Progenitor cell of endocrine pancreas (in vitro differentiated cells): ENCODE results near the gene FBXL16. TPM values are rescaled to one million over a fixed set of nuclear protein-coding genes. Genes with fewer than 3 reads are reported as not detected.
A peak's percentile ranks its signal among the peaks of the same experiment; 100 is the strongest.

Experiments
- DNase-seq: peaks from one replicate; pipeline ENCODE4 v3.0.0; 2021; ENCODE audit warnings: low spot score; ENCODE audit not compliant: unreplicated experiment
- H3K27ac Mint-ChIP-seq: 2 replicates; pipeline ENCODE4 v1.8.0; 2021; ENCODE audit warnings: mild to moderate bottlenecking, moderate library complexity, mixed read lengths
- H3K27me3 Mint-ChIP-seq: 2 replicates; pipeline ENCODE4 v1.8.0; 2021; ENCODE audit warnings: mixed read lengths
- H3K36me3 Mint-ChIP-seq: 2 replicates; pipeline ENCODE4 v1.8.0; 2022; ENCODE audit warnings: mixed read lengths; ENCODE audit not compliant: insufficient read depth
- H3K4me1 Mint-ChIP-seq: 2 replicates; pipeline ENCODE4 v1.8.0; 2021; ENCODE audit warnings: low read depth, mixed read lengths
- H3K4me3 Mint-ChIP-seq: 2 replicates; pipeline ENCODE4 v1.8.0; 2021; ENCODE audit warnings: low read depth, mild to moderate bottlenecking, moderate library complexity, mixed read lengths
- H3K9me3 Mint-ChIP-seq: 2 replicates; pipeline ENCODE4 v1.8.0; 2021; ENCODE audit warnings: low read depth, mixed read lengths
- CTCF ChIP-seq: fragments of 200-600 bp; sonication (generic); IDR thresholded peaks from one replicate; pipeline ENCODE4 v1.5.0; 2021; ENCODE audit warnings: antibody characterized with exemption, mild to moderate bottlenecking; ENCODE audit not compliant: unreplicated experiment
- total RNA-seq: library from RNA; stranded (reverse); gene quantifications from 2 replicates; pipeline ENCODE4 v1.2.1, GENCODE V29; 2021

FBXL16 gene
- total RNA-seq, 1 donor from 2014 or later = 4.3 TPM

GRCh38 chr16:661184-661821 lies 44.3 kb downstream of the FBXL16 start:
- H3K36me3 Mint-ChIP-seq = peaks cover 1% of the 10 kb centered on the region
- no peak overlapping the region for H3K4me3 Mint-ChIP-seq
- H3K27me3 Mint-ChIP-seq = no peaks in the 10 kb centered on the region
- TF ChIP-seq CTCF = no peak
- H3K27ac Mint-ChIP-seq = peak overlapping the region; percentile 69
- DNase-seq = no peak
- no peaks in the 10 kb centered on the region for H3K4me1 Mint-ChIP-seq
- no peaks in the 10 kb centered on the region for H3K9me3 Mint-ChIP-seq

- no peaks in the 10 kb centered on the region for H3K9me3 Mint-ChIP-seq
- H3K27ac Mint-ChIP-seq = no peak overlapping the region
- peaks cover 1% of the 10 kb centered on the region for H3K36me3 Mint-ChIP-seq
- H3K4me1 Mint-ChIP-seq = no peaks in the 10 kb centered on the region
- peak; percentile 51 for DNase-seq
- no peaks in the 10 kb centered on the region for H3K27me3 Mint-ChIP-seq
- TF ChIP-seq CTCF = peak; percentile 57
- no peak overlapping the region for H3K4me3 Mint-ChIP-seq
Measured at GRCh38 chr16:660459-661183, 45.0 kb downstream of the FBXL16 start.

DNA sequence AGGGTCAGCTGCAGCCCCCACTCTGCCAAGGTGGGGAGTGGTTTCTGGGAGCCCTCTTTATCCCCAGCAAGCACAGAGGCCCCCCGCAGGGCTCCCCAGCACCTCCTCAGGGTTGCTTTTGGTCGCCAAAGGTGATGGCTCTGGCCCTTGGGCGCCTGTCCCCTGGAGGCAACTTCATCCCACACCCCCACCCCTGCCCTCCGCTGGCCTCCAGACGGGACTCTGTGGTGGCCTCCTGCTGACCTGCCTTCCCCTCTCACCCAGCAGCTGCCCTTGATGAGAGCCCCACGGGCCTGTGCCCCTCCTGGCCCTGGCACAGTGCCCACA lies 45.5 kb downstream of the FBXL16 start:
- Mint-ChIP-seq H3K9me3 (no peaks in the 10 kb centered on the region), H3K27me3 (no peaks in the 10 kb centered on the region), H3K4me3 (no peak overlapping the region), H3K4me1 (no peaks in the 10 kb centered on the region), H3K36me3 (peaks cover 1% of the 10 kb centered on the region), H3K27ac (no peak overlapping the region)
- TF ChIP-seq CTCF = no peak
- no peak for DNase-seq

GRCh38 chr16:659618-660017 lies 46.0 kb downstream of the FBXL16 start:
- Mint-ChIP-seq H3K27ac (no peak overlapping the region), H3K4me1 (no peaks in the 10 kb centered on the region)

More at GRCh38 chr16:659618-660017, 46.0 kb downstream of the FBXL16 start:
- Mint-ChIP-seq H3K4me3 (no peak overlapping the region), H3K27me3 (no peaks in the 10 kb centered on the region), H3K36me3 (peaks cover 1% of the 10 kb centered on the region), H3K9me3 (no peaks in the 10 kb centered on the region)
- TF ChIP-seq CTCF = no peak
- DNase-seq = no peak
